Uterus (tissue), 2 donors: Measurements from ENCODE around the gene PLEKHM1.
"Not testable (repeated sequence)": the region's sequence is repeated elsewhere in the genome, so short reads cannot be mapped to it uniquely, and the experiment has no call there.

Experiments used
- POLR2A ChIP-seq, 2 donors: fragments of 450-650 bp; IDR thresholded peaks; one replicate each; pipeline ENCODE4 v1.6.1; 2016; ENCODE audit warnings: antibody characterized with exemption in 2 of 2, mild to moderate bottlenecking in 1 of 2, moderate library complexity in 1 of 2
- TF ChIP-seq, protein P1 (sequence below), 4 experiments: fragments of 200-600 bp in 2 of 4; fragments of 450-650 bp in 2 of 4; sonication (generic) in 2 of 4; IDR thresholded peaks; one replicate each; pipeline ENCODE4 v1.5.1; 2016 to 2019; ENCODE audit warnings: antibody characterized with exemption in 4 of 4, mild to moderate bottlenecking in 2 of 4, moderate library complexity in 1 of 4

DNA sequence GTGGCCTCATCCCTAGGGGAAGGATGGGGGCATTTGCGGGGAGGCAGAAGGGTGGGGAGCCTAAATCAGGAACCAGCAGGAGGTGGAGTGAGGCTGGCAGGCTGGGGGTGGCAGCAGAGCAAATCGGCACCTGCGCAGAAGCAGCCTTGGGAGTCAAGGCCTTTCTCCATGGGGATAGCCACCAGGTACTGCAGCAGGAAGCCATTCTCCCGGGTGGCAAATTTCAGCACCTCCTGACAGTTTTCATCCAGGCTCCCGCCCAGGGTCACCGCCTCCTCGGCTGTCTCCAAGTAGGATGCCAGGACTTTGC, 37.3 kb downstream of the PLEKHM1 start:
- TF ChIP-seq, protein P1, sequence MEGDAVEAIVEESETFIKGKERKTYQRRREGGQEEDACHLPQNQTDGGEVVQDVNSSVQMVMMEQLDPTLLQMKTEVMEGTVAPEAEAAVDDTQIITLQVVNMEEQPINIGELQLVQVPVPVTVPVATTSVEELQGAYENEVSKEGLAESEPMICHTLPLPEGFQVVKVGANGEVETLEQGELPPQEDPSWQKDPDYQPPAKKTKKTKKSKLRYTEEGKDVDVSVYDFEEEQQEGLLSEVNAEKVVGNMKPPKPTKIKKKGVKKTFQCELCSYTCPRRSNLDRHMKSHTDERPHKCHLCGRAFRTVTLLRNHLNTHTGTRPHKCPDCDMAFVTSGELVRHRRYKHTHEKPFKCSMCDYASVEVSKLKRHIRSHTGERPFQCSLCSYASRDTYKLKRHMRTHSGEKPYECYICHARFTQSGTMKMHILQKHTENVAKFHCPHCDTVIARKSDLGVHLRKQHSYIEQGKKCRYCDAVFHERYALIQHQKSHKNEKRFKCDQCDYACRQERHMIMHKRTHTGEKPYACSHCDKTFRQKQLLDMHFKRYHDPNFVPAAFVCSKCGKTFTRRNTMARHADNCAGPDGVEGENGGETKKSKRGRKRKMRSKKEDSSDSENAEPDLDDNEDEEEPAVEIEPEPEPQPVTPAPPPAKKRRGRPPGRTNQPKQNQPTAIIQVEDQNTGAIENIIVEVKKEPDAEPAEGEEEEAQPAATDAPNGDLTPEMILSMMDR (IDR thresholded peaks at IDR 0.05): not testable (repeated sequence)
- not testable (repeated sequence) for TF ChIP-seq POLR2A (IDR thresholded peaks at IDR 0.05)
